Fibroblast of skin of left quadriceps (primary cell): Measurements from ENCODE around the gene GOLGA8A.
"Not testable (repeated sequence)": the region's sequence is repeated elsewhere in the genome, so short reads cannot be mapped to it uniquely, and the experiment has no call there.

ENCODE experiments used
- DNase-seq, 2 experiments: peaks; one replicate each; pipeline ENCODE4 v3.0.0-alpha.2; 2013; ENCODE audit warnings: low read depth in 2 of 2

The GOLGA8A gene

GRCh38 chr15:34437687-34438086 lies at the start of gene GOLGA8A:
Gene GOLGA8A (minus strand): TSS chr15:34437808. CDS start chr15:34389691, 48,117 bp downstream.
- peak; percentile 52 to 55 for DNase-seq

GRCh38 chr15:34483644-34484043 lies 46.0 kb upstream of the GOLGA8A start:
- DNase-seq: no peak

GRCh38 chr15:34481370-34481769 lies 43.8 kb upstream of the GOLGA8A start:
- DNase-seq: no peak

GRCh38 chr15:34473840-34474239 lies 36.2 kb upstream of the GOLGA8A start:
- DNase-seq: no peak

GRCh38 chr15:34472947-34473346 lies 35.3 kb upstream of the GOLGA8A start:
- no peak for DNase-seq

- no peak for DNase-seq
Measured at GRCh38 chr15:34470892-34471291, 33.3 kb upstream of the GOLGA8A start.

GRCh38 chr15:34470091-34470490 lies 32.5 kb upstream of the GOLGA8A start:
- no peak for DNase-seq

- DNase-seq: no peak
Measured at GRCh38 chr15:34461730-34462129, 24.1 kb upstream of the GOLGA8A start.

GRCh38 chr15:34460451-34460850 lies 22.8 kb upstream of the GOLGA8A start:
- DNase-seq: no peak

- no peak for DNase-seq
Measured at GRCh38 chr15:34456658-34457057, 19.1 kb upstream of the GOLGA8A start.

- DNase-seq: no peak
Measured at GRCh38 chr15:34442891-34443290, 5.3 kb upstream of the GOLGA8A start.

- DNase-seq: no peak
Measured at GRCh38 chr15:34439878-34440277, 2.3 kb upstream of the GOLGA8A start.

GRCh38 chr15:34436956-34437442 lies 609 bp downstream of the GOLGA8A start:
- DNase-seq: no peak

GRCh38 chr15:34436126-34436955 lies 1.3 kb downstream of the GOLGA8A start:
- no peak for DNase-seq

- no peak for DNase-seq
Measured at GRCh38 chr15:34435658-34436057, 1.9 kb downstream of the GOLGA8A start.

GRCh38 chr15:34434627-34435305 lies 2.8 kb downstream of the GOLGA8A start:
- no peak for DNase-seq

- DNase-seq: not testable (repeated sequence)
Measured at GRCh38 chr15:34433956-34434626, 3.5 kb downstream of the GOLGA8A start.

GRCh38 chr15:34430642-34431041 lies 7.0 kb downstream of the GOLGA8A start:
- DNase-seq: not testable (repeated sequence)

- DNase-seq: not testable (repeated sequence)
Measured at GRCh38 chr15:34423425-34424090, 14.1 kb downstream of the GOLGA8A start.

- DNase-seq: not testable (repeated sequence)
Measured at GRCh38 chr15:34420953-34421352, 16.7 kb downstream of the GOLGA8A start.

- DNase-seq: not testable (repeated sequence)
Measured at GRCh38 chr15:34418435-34418834, 19.2 kb downstream of the GOLGA8A start.

GRCh38 chr15:34409511-34409910 lies 28.1 kb downstream of the GOLGA8A start:
- not testable (repeated sequence) for DNase-seq
